Body of pancreas (tissue), 4 donors: Measurements from ENCODE around the gene WDR82. TPM values are rescaled to one million over a fixed set of nuclear protein-coding genes. Genes with fewer than 3 reads are reported as not detected.

ENCODE experiments used
- ATAC-seq: fragments of 150-250 bp; one replicate; pipeline ENCODE4 v1.9.1; 2016
- DNase-seq, 4 donors: peaks; one replicate each; pipeline ENCODE4 v3.0.0-alpha.2; 2019
- H3K27ac ChIP-seq, 4 donors: fragments of 200-600 bp; sonication (generic); 1 replicate in 3 of 4; 2 replicates in 1 of 4; pipeline versions ENCODE4 v1.5.1 to v1.6.1; 2016 to 2019; ENCODE audit warnings: mild to moderate bottlenecking in 1 of 4, mixed read lengths in 1 of 4, moderate library complexity in 1 of 4
- H3K27me3 ChIP-seq, 2 donors: fragments of 200-600 bp; sonication (generic); one replicate each; pipeline ENCODE4 v1.6.0; 2016; ENCODE audit warnings: mild to moderate bottlenecking in 1 of 2
- H3K36me3 ChIP-seq, 2 donors: fragments of 200-600 bp; sonication (generic); replicated peaks in 1 of 2; 2 replicates each; pipeline ENCODE4 v1.5.1; 2016; ENCODE audit warnings: low read depth in 2 of 2; ENCODE audit not compliant: insufficient read depth in 1 of 2
- H3K4me1 ChIP-seq: fragments of 200-600 bp; sonication (generic); one replicate; pipeline ENCODE4 v1.6.0; 2016
- H3K4me3 ChIP-seq, 2 donors: fragments of 200-600 bp; sonication (generic); 1 replicate in 1 of 2; 2 replicates in 1 of 2; pipeline ENCODE4 v1.5.1; 2016 to 2019
- H3K9me3 ChIP-seq, 3 donors: fragments of 200-600 bp; sonication (generic); 1 replicate in 2 of 3; 2 replicates in 1 of 3; pipeline ENCODE4 v1.5.1; 2016
- CTCF ChIP-seq, 7 experiments: fragments of 450-650 bp in 4 of 7; fragments of 200-600 bp in 3 of 7; sonication (generic) in 3 of 7; IDR thresholded peaks; one replicate each; pipeline ENCODE4 v1.5.1; 2016 to 2019; ENCODE audit warnings: antibody characterized with exemption in 7 of 7
- POLR2A ChIP-seq, 3 donors: fragments of 450-650 bp; IDR thresholded peaks; one replicate each; pipeline ENCODE4 v1.6.1; 2016; ENCODE audit warnings: antibody characterized with exemption in 3 of 3, mild to moderate bottlenecking in 2 of 3
- WGBS, 2 donors: methylation state at CpG; one replicate each; pipeline ENCODE4 v1.1.5; 2017; 5-methylcytosine and 5-hydroxymethylcytosine counted together
- intact Hi-C: fragments of 100-400 bp; cut with DNase I; formaldehyde crosslinking; loops from one replicate; pipeline ENCODE4 v1.15.1; 2023
- total RNA-seq, 2 donors: library from RNA; depleted of rRNA; stranded (reverse); fragments of >200 nt; gene quantifications; one replicate each; pipeline ENCODE4 v1.1.0, GENCODE V29; 2016

Gene WDR82
- total RNA-seq, 2 donors from 2014 or later, result 19.1 to 21.5 TPM

- Histone ChIP-seq H3K4me3 (no peak overlapping the region), H3K9me3 (no peaks in the 10 kb centered on the region), H3K27me3 (no peaks in the 10 kb centered on the region), H3K27ac (no peak overlapping the region), H3K4me1 (peaks cover 14% of the 10 kb centered on the region), H3K36me3 (peaks cover 0 to 2% of the 10 kb centered on the region in 2 donors)
- no peak for TF ChIP-seq POLR2A (IDR thresholded peaks at IDR 0.05)
- no peak for TF ChIP-seq CTCF (IDR thresholded peaks at IDR 0.05)
- intact Hi-C loops, result no loop called here
- DNase-seq (no peak), ATAC-seq (no peak)
- WGBS, 2 donors, result 87 to 90% methylated on average over 5 to 10 of the region's 10 CpGs
These were observed 30.3 kb downstream of the WDR82 start for GRCh38 chr3:52248165-52248541.

GRCh38 chr3:52247409-52248164 lies 30.9 kb downstream of the WDR82 start:
- Histone ChIP-seq H3K27me3 (no peaks in the 10 kb centered on the region), H3K4me1 (peaks cover 14% of the 10 kb centered on the region), H3K27ac (no peak overlapping the region), H3K4me3 (no peak overlapping the region), H3K9me3 (no peaks in the 10 kb centered on the region), H3K36me3 (peaks cover 0 to 2% of the 10 kb centered on the region in 2 donors)
- intact Hi-C loops, result no loop called here
- no peak for TF ChIP-seq POLR2A (IDR thresholded peaks at IDR 0.05)
- TF ChIP-seq CTCF (IDR thresholded peaks at IDR 0.05), result no peak
- no peak for ATAC-seq
- DNase-seq, result no peak
- 87 to 90% methylated on average over 7 of the region's 7 CpGs for WGBS, 2 donors

GRCh38 chr3:52246728-52247408 lies 31.6 kb downstream of the WDR82 start:
- WGBS, 2 donors, result 79 to 80% methylated on average over 6 to 14 of the region's 14 CpGs
- Histone ChIP-seq H3K4me1 (peaks cover 14% of the 10 kb centered on the region), H3K4me3 (no peak overlapping the region), H3K9me3 (no peaks in the 10 kb centered on the region), H3K27me3 (no peaks in the 10 kb centered on the region), H3K27ac (peak overlapping the region in 2 of 4 donors; percentile 68 to 82), H3K36me3 (no peaks in the 10 kb centered on the region)
- intact Hi-C loops, result no loop called here
- peak in 1 of 4 donors; percentile 39 for DNase-seq
- no peak for TF ChIP-seq CTCF (IDR thresholded peaks at IDR 0.05)
- no peak for TF ChIP-seq POLR2A (IDR thresholded peaks at IDR 0.05)
- no peak for ATAC-seq

GRCh38 chr3:52246264-52246620 lies 32.2 kb downstream of the WDR82 start:
- H3K9me3 ChIP-seq, result no peaks in the 10 kb centered on the region
- no peaks in the 10 kb centered on the region for H3K27me3 ChIP-seq
- ATAC-seq (no peak), DNase-seq (no peak)
- intact Hi-C loops, result no loop called here
- peaks cover 14% of the 10 kb centered on the region for H3K4me1 ChIP-seq
- H3K27ac ChIP-seq, result peak overlapping the region; percentile 56 to 82 (median 68)
- 58% methylated on average over 7 of the region's 8 CpGs; no CpG with 5 or more reads in 1 of the 2 donors for WGBS, 2 donors
- no peaks in the 10 kb centered on the region for H3K36me3 ChIP-seq
- H3K4me3 ChIP-seq, result peak overlapping the region in 1 of 2 donors; percentile 30
- no peak for TF ChIP-seq POLR2A (IDR thresholded peaks at IDR 0.05)
- no peak for TF ChIP-seq CTCF (IDR thresholded peaks at IDR 0.05)
